RWPE2 (cell line): ENCODE measurements around the gene DPP9.

Source experiments
- ATAC-seq: fragments of 200-7000 bp; cut with Tn5 transposase; 3 replicates; pipeline ENCODE4 v1.9.1; 2021; ENCODE audit warnings: low read depth
- DNase-seq: peaks from one replicate; pipeline ENCODE4 v3.0.0-alpha.2; 2020; ENCODE audit warnings: low spot score
- H3K27ac ChIP-seq: fragments of 450-650 bp; 2 replicates; pipeline ENCODE4 v1.5.1; 2017; ENCODE audit warnings: mild to moderate bottlenecking; ENCODE audit not compliant: poor library complexity, severe bottlenecking
- H3K27me3 ChIP-seq: fragments of 250-450 bp; sonication (Bioruptor Pico); 2 replicates; pipeline ENCODE4 v1.5.1; 2021; ENCODE audit warnings: mild to moderate bottlenecking, moderate library complexity; ENCODE audit not compliant: insufficient read depth, poor library complexity, severe bottlenecking
- H3K36me3 ChIP-seq: fragments of 250-450 bp; sonication (Bioruptor Pico); 2 replicates; pipeline ENCODE4 v1.5.1; 2020; ENCODE audit warnings: low read depth, mild to moderate bottlenecking, moderate library complexity
- H3K4me1 ChIP-seq: fragments of 250-450 bp; sonication (Bioruptor Pico); 2 replicates; pipeline ENCODE4 v1.5.1; 2021; ENCODE audit warnings: mild to moderate bottlenecking, moderate library complexity; ENCODE audit not compliant: insufficient read depth, poor library complexity, severe bottlenecking
- H3K4me3 ChIP-seq: fragments of 250-450 bp; sonication (Bioruptor Pico); 2 replicates; pipeline ENCODE4 v1.5.1; 2021; ENCODE audit warnings: mild to moderate bottlenecking, moderate library complexity; ENCODE audit not compliant: severe bottlenecking
- H3K9me3 ChIP-seq: fragments of 250-450 bp; sonication (Bioruptor Pico); 2 replicates; pipeline ENCODE4 v1.5.1; 2021; ENCODE audit warnings: mild to moderate bottlenecking, moderate library complexity; ENCODE audit not compliant: severe bottlenecking
- TF ChIP-seq, protein P1 (sequence below): fragments of 450-650 bp; IDR thresholded peaks from one replicate; pipeline ENCODE4 v1.5.1; 2017; ENCODE audit warnings: mild to moderate bottlenecking, moderate library complexity; ENCODE audit not compliant: poor library complexity, severe bottlenecking

DPP9 gene

DNA sequence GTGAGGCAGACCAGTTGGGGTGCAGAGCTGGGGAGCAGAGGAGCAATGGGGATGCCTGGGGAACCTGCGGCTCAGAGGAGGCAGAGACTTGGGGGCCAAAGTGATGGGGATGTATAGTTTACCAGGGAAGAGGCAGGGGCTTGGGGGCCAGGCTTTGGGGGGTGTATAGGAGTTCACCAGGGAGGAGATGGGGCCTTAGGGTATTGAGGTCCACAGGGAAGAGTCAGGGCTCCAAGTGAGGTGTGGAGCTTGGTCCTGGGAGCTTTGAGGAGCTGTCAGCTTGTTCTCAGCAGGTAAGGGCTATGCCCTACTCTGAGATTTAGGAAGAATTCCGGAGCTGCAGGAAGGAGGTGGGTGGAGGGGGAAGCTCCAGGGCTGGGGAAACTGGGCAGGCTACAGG, 73.5 kb downstream of the DPP9 start:
- no peaks in the 10 kb centered on the region for H3K27me3 ChIP-seq

DNA sequence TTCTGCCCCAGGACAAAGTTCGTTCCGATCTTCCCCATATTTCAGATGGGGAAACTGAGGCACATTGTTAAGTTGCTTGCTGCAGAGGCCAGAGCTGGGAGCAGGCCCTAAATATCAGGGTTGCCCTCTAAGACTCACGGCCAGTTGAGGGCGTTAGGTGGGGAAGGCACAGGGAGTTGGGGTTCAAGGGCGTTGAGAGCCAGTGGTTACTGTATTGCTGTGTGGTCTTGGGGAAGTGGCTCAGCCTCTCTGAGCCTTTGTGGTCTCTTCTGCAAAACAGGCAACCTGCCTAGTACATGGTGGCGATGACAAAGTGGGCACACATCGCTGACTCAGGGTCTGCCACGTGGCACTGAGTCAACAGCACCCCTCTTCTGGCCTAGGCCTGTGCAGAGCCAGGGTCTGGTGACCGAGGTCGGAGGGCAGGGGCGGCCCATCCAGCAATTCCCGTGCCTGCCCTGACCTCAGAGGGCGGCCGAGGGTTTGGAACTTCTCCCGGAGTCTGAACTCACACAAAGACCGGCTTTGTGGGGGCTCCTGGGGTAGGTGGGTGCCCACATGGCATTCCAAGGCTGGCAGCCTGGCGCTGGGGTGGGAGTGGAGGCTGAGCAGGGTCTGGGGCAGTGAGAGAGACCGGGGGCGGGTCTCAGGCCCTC, 74.1 kb downstream of the DPP9 start:
- no peaks in the 10 kb centered on the region for H3K9me3 ChIP-seq
- H3K4me3 ChIP-seq = no peak overlapping the region
- H3K27me3 ChIP-seq = no peaks in the 10 kb centered on the region
- no peaks in the 10 kb centered on the region for H3K4me1 ChIP-seq
- no peak overlapping the region for H3K27ac ChIP-seq
- no peak for DNase-seq
- TF ChIP-seq, protein P1, sequence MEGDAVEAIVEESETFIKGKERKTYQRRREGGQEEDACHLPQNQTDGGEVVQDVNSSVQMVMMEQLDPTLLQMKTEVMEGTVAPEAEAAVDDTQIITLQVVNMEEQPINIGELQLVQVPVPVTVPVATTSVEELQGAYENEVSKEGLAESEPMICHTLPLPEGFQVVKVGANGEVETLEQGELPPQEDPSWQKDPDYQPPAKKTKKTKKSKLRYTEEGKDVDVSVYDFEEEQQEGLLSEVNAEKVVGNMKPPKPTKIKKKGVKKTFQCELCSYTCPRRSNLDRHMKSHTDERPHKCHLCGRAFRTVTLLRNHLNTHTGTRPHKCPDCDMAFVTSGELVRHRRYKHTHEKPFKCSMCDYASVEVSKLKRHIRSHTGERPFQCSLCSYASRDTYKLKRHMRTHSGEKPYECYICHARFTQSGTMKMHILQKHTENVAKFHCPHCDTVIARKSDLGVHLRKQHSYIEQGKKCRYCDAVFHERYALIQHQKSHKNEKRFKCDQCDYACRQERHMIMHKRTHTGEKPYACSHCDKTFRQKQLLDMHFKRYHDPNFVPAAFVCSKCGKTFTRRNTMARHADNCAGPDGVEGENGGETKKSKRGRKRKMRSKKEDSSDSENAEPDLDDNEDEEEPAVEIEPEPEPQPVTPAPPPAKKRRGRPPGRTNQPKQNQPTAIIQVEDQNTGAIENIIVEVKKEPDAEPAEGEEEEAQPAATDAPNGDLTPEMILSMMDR = no peak
- no peak for ATAC-seq
- H3K36me3 ChIP-seq = 0 out of 2 replicates have a peak, but pooled peaks cover 3% of the 10 kb centered on the region

More for the DNA sequence above, 73.5 kb downstream of the DPP9 start:
- H3K9me3 ChIP-seq = no peaks in the 10 kb centered on the region
- 0 out of 2 replicates have a peak, but pooled peaks cover 4% of the 10 kb centered on the region for H3K36me3 ChIP-seq
- H3K4me3 ChIP-seq = no peak overlapping the region
- TF ChIP-seq, protein P1 = no peak
- H3K27ac ChIP-seq = no peak overlapping the region
- H3K4me1 ChIP-seq = no peaks in the 10 kb centered on the region
- ATAC-seq = 0 out of 3 replicates have a peak, but pooled peaks have one; percentile 9
- no peak for DNase-seq

DNA sequence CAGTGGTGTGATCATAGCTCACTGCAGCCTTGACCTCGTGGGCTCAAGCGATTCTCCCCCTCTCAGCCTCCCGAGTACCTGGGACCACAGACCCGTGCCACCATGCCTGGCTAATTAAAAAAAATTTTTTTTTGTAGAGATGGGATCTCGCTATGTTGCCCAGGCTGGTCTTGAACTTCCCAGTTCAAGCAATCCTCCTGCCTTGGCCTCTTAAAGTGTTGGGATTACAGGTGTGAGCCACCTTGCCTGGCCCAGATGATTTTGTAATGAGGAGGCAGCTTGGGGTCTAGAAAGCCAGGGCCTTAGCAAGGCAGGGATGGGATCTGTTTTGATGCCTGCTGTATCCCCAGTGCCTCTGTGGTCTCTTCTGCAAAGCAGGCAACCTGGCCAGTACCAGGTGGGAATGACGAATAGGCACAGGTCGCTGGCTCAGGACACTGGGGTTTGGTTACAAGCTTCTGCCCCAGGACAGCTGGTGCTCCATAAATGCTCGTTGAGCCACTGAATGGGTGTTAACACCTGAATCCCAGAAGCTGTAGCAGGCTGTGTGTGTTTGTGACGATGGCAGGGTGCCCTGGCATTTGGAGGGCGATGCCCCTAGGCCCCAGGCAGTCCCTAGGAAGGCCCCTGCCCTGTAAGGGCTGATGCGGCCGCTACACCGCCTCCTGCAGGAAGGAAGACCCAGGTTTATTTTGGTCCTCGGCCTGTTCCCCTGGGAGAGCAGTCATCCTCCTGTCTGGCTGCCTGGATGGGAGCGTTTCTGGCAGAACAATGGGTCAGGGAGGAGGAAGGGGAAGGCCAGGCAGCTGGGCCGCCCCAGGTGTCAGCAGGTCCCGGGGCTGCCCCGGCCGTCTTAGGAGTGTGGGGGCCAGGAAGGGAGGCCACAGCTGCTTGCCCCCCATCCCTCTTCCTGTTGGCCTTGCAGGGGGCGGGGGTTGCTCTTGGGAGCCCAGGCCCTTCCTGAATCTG, 75.7 kb downstream of the DPP9 start:
- Histone ChIP-seq H3K9me3 (no peaks in the 10 kb centered on the region), H3K4me3 (no peak overlapping the region), H3K27me3 (no peaks in the 10 kb centered on the region), H3K27ac (no peak overlapping the region), H3K4me1 (no peaks in the 10 kb centered on the region), H3K36me3 (no peaks in the 10 kb centered on the region)
- TF ChIP-seq, protein P1 = no peak
- ATAC-seq = no peak
- no peak for DNase-seq

DNA sequence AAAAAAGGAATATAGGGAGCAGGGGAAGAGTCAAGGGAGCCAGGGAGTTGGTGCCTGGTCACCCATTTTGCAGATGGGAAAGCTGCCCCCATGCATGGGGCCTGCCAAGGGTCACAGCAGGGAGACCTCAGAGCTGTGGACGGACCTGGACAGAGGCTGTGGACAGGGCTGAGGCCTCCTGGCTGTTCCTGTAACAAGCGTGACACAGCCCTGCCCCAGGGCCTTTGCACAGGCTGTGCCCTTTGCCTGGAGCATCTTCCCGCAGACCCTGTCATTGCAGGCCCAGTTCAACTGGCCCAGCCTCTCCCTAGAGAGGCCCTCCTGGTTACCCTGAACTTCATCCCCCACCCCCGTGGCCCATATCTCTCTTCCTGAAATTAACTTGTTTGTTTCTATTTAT, 77.9 kb downstream of the DPP9 start:
- no peak overlapping the region for H3K27ac ChIP-seq
- TF ChIP-seq, protein P1 = no peak
- no peak overlapping the region for H3K4me3 ChIP-seq
- ATAC-seq (no peak), DNase-seq (no peak)
- H3K4me1 ChIP-seq = no peaks in the 10 kb centered on the region
- no peaks in the 10 kb centered on the region for H3K27me3 ChIP-seq
- no peaks in the 10 kb centered on the region for H3K36me3 ChIP-seq
- no peaks in the 10 kb centered on the region for H3K9me3 ChIP-seq
